ENCODE results near the gene LGALS4.
"Not testable (repeated sequence)": the region's sequence is repeated elsewhere in the genome, so short reads cannot be mapped to it uniquely, and the experiment has no call there.

LGALS4 gene

GRCh38 chr19:38780443-38780842, 32.3 kb downstream of the LGALS4 start:
- no peak for DNase-seq (ENCODE audit: low read depth)
- H3K4me3 ChIP-seq (ENCODE audit: low read depth, low read length): no peak overlapping the region
- TF ChIP-seq CTCF (IDR thresholded peaks at IDR 0.05; ENCODE audit: low read depth, low read length, missing control alignments): no peak

- no peak for TF ChIP-seq CTCF (IDR thresholded peaks at IDR 0.05; ENCODE audit: low read depth, low read length, missing control alignments)
- no peak for DNase-seq (ENCODE audit: low read depth)
- H3K4me3 ChIP-seq (ENCODE audit: low read depth, low read length): no peak overlapping the region
Measured at GRCh38 chr19:38778733-38779132, 34.0 kb downstream of the LGALS4 start.

- no peak for TF ChIP-seq CTCF (IDR thresholded peaks at IDR 0.05; ENCODE audit: low read depth, low read length, missing control alignments)
- no peak overlapping the region for H3K4me3 ChIP-seq (ENCODE audit: low read depth, low read length)
- no peak for DNase-seq (ENCODE audit: low read depth)
Measured at GRCh38 chr19:38774181-38774950, 38.4 kb downstream of the LGALS4 start.

GRCh38 chr19:38773469-38774177, 39.1 kb downstream of the LGALS4 start, which contains the start of gene LGALS7:
TSS of gene LGALS7 (minus strand) at chr19:38773517. CDS start at chr19:38773492, 25 bp downstream.
- DNase-seq (ENCODE audit: low read depth): no peak
- no peak within 1 kb of the TSS for H3K4me3 ChIP-seq (ENCODE audit: low read depth, low read length)
- TF ChIP-seq CTCF (IDR thresholded peaks at IDR 0.05; ENCODE audit: low read depth, low read length, missing control alignments): no peak

- H3K4me3 ChIP-seq (ENCODE audit: low read depth, low read length); DNase-seq (ENCODE audit: low read depth): not testable (repeated sequence)
Measured at GRCh38 chr19:38771569-38771968, 41.2 kb downstream of the LGALS4 start.

GRCh38 chr19:38770949-38771275, 41.8 kb downstream of the LGALS4 start:
- DNase-seq (ENCODE audit: low read depth); H3K4me3 ChIP-seq (ENCODE audit: low read depth, low read length): not testable (repeated sequence)

- not testable (repeated sequence) for DNase-seq (ENCODE audit: low read depth)
- peak overlapping the region; percentile 33 for H3K4me3 ChIP-seq (ENCODE audit: low read depth, low read length)
Measured at GRCh38 chr19:38770228-38770948, 42.4 kb downstream of the LGALS4 start.

GRCh38 chr19:38769635-38770211, 43.0 kb downstream of the LGALS4 start:
- peak; percentile 64 for DNase-seq (ENCODE audit: low read depth)
- TF ChIP-seq CTCF (IDR thresholded peaks at IDR 0.05; ENCODE audit: low read depth, low read length, missing control alignments): peak; percentile 80
- H3K4me3 ChIP-seq (ENCODE audit: low read depth, low read length): peak overlapping the region; percentile 39

All from GM12864 (cell line).